ENCODE measurements around the gene TM9SF1. TPM values are rescaled to one million over a fixed set of nuclear protein-coding genes. Genes with fewer than 3 reads are reported as not detected.

Gene TM9SF1
- polyA plus RNA-seq, 3 donors: 45.2 to 55.8 (median 46.7) TPM

- DNase-seq: no peak
Measured at GRCh38 chr14:24155100-24155499, 40.1 kb downstream of the TM9SF1 start.

- DNase-seq: no peak
Measured at GRCh38 chr14:24151404-24152080, 43.7 kb downstream of the TM9SF1 start.

GRCh38 chr14:24150993-24151392, 44.2 kb downstream of the TM9SF1 start:
- DNase-seq: no peak

- DNase-seq: no peak
Measured at GRCh38 chr14:24150567-24150966, 44.7 kb downstream of the TM9SF1 start.

GRCh38 chr14:24150061-24150460, 45.2 kb downstream of the TM9SF1 start:
- DNase-seq: no peak

GRCh38 chr14:24149302-24149969, 45.8 kb downstream of the TM9SF1 start:
- DNase-seq: no peak

GRCh38 chr14:24147761-24148428, 47.3 kb downstream of the TM9SF1 start:
- DNase-seq: no peak

GRCh38 chr14:24146978-24147760, 48.1 kb downstream of the TM9SF1 start, which contains the start of gene RNF31:
RNF31 (plus strand) TSS chr14:24147498; CDS start chr14:24147699, 201 bp downstream.
- peak; percentile 99 for DNase-seq

- DNase-seq: peak; percentile 98
Measured at GRCh38 chr14:24146453-24146977, 48.7 kb downstream of the TM9SF1 start, which contains the start of gene PSME2. PSME2 (minus strand) TSS chr14:24146610; CDS start chr14:24146581, 29 bp downstream.

GRCh38 chr14:24145690-24146452, 49.4 kb downstream of the TM9SF1 start:
- DNase-seq: no peak

- DNase-seq: no peak
Measured at GRCh38 chr14:24145219-24145618, 50.0 kb downstream of the TM9SF1 start.

GRCh38 chr14:24144451-24144850, 50.8 kb downstream of the TM9SF1 start:
- no peak for DNase-seq

- no peak for DNase-seq
Measured at GRCh38 chr14:24143511-24143910, 51.7 kb downstream of the TM9SF1 start.

GRCh38 chr14:24141097-24141880, 54.0 kb downstream of the TM9SF1 start, which contains the start of gene EMC9:
EMC9 (minus strand) TSS chr14:24141591; CDS start chr14:24141304, 287 bp downstream.
- DNase-seq: peak; percentile 100

GRCh38 chr14:24139272-24139934, 55.8 kb downstream of the TM9SF1 start:
- DNase-seq: no peak
